Osteoblast (primary cell): ENCODE measurements around the gene NOB1. TPM values are rescaled to one million over a fixed set of nuclear protein-coding genes. Genes with fewer than 3 reads are reported as not detected.

ENCODE experiments used
- DNase-seq: peaks from one replicate; pipeline ENCODE4 v3.0.0; 2011; ENCODE audit warnings: low spot score, mixed read lengths; ENCODE audit not compliant: insufficient read length; ENCODE audit errors: missing footprints
- H2AFZ ChIP-seq: 2 replicates; pipeline ENCODE4 v1.6.0; 2011; ENCODE audit warnings: mild to moderate bottlenecking, low read length
- H3K27ac ChIP-seq: 2 replicates; pipeline ENCODE4 v1.5.1; 2011; ENCODE audit warnings: mild to moderate bottlenecking, low read depth, low read length, moderate library complexity
- H3K27me3 ChIP-seq: 2 replicates; pipeline ENCODE4 v1.6.0; 2012; ENCODE audit warnings: mild to moderate bottlenecking, control low read depth, inconsistent platforms, low read length, moderate library complexity; ENCODE audit not compliant: insufficient read depth
- H3K36me3 ChIP-seq: 2 replicates; pipeline ENCODE4 v1.5.1; 2011; ENCODE audit warnings: mild to moderate bottlenecking, low read length, control low read depth, moderate library complexity; ENCODE audit not compliant: insufficient read depth
- H3K4me1 ChIP-seq: 2 replicates; pipeline ENCODE4 v1.5.1; 2011; ENCODE audit warnings: mild to moderate bottlenecking, low read length, control low read depth, moderate library complexity; ENCODE audit not compliant: insufficient read depth
- H3K4me2 ChIP-seq: 2 replicates; pipeline ENCODE4 v1.6.0; 2011; ENCODE audit warnings: mild to moderate bottlenecking, low read length; ENCODE audit not compliant: insufficient read depth
- H3K4me3 ChIP-seq: fragments of 200-600 bp; sonication (generic); 3 replicates; pipeline ENCODE4 v1.5.1; 2012; ENCODE audit warnings: mild to moderate bottlenecking, low read length, inconsistent platforms; ENCODE audit not compliant: insufficient read depth
- H3K79me2 ChIP-seq: 2 replicates; pipeline ENCODE4 v1.6.0; 2012; ENCODE audit warnings: mild to moderate bottlenecking, low read length, control low read depth, inconsistent platforms; ENCODE audit not compliant: insufficient read depth
- H3K9me3 ChIP-seq: 2 replicates; pipeline ENCODE4 v1.5.1; 2011; ENCODE audit warnings: low read depth, low read length, control low read depth
- H4K20me1 ChIP-seq: 2 replicates; pipeline ENCODE4 v1.6.0; 2012; ENCODE audit warnings: mild to moderate bottlenecking, low read length, control low read depth; ENCODE audit not compliant: insufficient read depth
- CTCF ChIP-seq: IDR thresholded peaks from 2 replicates; pipeline ENCODE4 v1.5.1; 2011; ENCODE audit warnings: mild to moderate bottlenecking, low read depth, low read length, moderate library complexity; ENCODE audit errors: extremely low read depth
- total RNA-seq: library from RNA; depleted of rRNA; stranded (reverse); fragments of >200 nt; gene quantifications from 2 replicates; pipeline ENCODE4 v1.2.3, GENCODE V29; 2012

The NOB1 gene
- total RNA-seq, 1 donor: 35.5 TPM

GRCh38 chr16:69744363-69745231 lies 10.1 kb downstream of the NOB1 start:
- H3K27ac ChIP-seq: no peak overlapping the region
- H3K4me1 ChIP-seq: peaks cover 5% of the 10 kb centered on the region
- no peaks in the 10 kb centered on the region for H3K9me3 ChIP-seq
- H3K36me3 ChIP-seq: peaks cover 88% of the 10 kb centered on the region
- H3K4me2 ChIP-seq: no peak overlapping the region
- H2AFZ ChIP-seq: no peak overlapping the region
- H3K4me3 ChIP-seq: no peak overlapping the region
- TF ChIP-seq CTCF: no peak
- no peak for DNase-seq
- peaks cover 27% of the 10 kb centered on the region for H3K79me2 ChIP-seq
- H3K27me3 ChIP-seq: no peaks in the 10 kb centered on the region
- H4K20me1 ChIP-seq: peaks cover 10% of the 10 kb centered on the region

- DNase-seq: no peak
- Histone ChIP-seq H3K27me3 (no peaks in the 10 kb centered on the region), H3K4me3 (no peak overlapping the region), H3K27ac (no peak overlapping the region), H3K9me3 (no peaks in the 10 kb centered on the region), H3K4me1 (peaks cover 5% of the 10 kb centered on the region), H3K4me2 (no peak overlapping the region), H3K79me2 (peaks cover 14% of the 10 kb centered on the region), H2AFZ (no peak overlapping the region), H3K36me3 (peaks cover 68% of the 10 kb centered on the region), H4K20me1 (peaks cover 10% of the 10 kb centered on the region)
- no peak for TF ChIP-seq CTCF
Observed at GRCh38 chr16:69741951-69742904, 12.5 kb downstream of the NOB1 start.

GRCh38 chr16:69741519-69741918 lies 13.2 kb downstream of the NOB1 start:
- no peak overlapping the region for H2AFZ ChIP-seq
- H3K27me3 ChIP-seq: no peaks in the 10 kb centered on the region
- no peak overlapping the region for H3K27ac ChIP-seq
- no peak for DNase-seq
- H3K9me3 ChIP-seq: no peaks in the 10 kb centered on the region
- peaks cover 10% of the 10 kb centered on the region for H4K20me1 ChIP-seq
- H3K79me2 ChIP-seq: peaks cover 13% of the 10 kb centered on the region
- H3K4me1 ChIP-seq: peaks cover 5% of the 10 kb centered on the region
- TF ChIP-seq CTCF: no peak
- H3K36me3 ChIP-seq: peaks cover 63% of the 10 kb centered on the region
- no peak overlapping the region for H3K4me3 ChIP-seq
- H3K4me2 ChIP-seq: no peak overlapping the region
